SK-N-SH (cell line): ENCODE results near the gene RASGRP2. TPM values are rescaled to one million over a fixed set of nuclear protein-coding genes. Genes with fewer than 3 reads are reported as not detected.

Source experiments
- CTCF ChIA-PET: fragments of 300-600, 350-600 bp; formaldehyde crosslinking; extraction: SDS; loops from one replicate; lab custom pipeline; 2021; lab: Yijun Ruan, JAX
- POLR2A ChIA-PET: fragments of 350-600 bp; sonication (Branson Sonifier 250); formaldehyde crosslinking; extraction: SDS; loops from one replicate; lab custom pipeline; 2020; ENCODE audit warnings: antibody characterized with exemption, inconsistent platforms; lab: Yijun Ruan, JAX
- DNase-seq: peaks from one replicate; pipeline ENCODE4 v3.0.0; 2012
- H2AFZ ChIP-seq: fragments of 200-600 bp; sonication (generic); 2 replicates; pipeline ENCODE4 v1.8.1; 2016; ENCODE audit warnings: antibody characterized with exemption, mild to moderate bottlenecking, low read depth
- H3F3A ChIP-seq: fragments of 200-600 bp; sonication (generic); replicated peaks from 2 replicates; pipeline ENCODE3; 2016; ENCODE audit warnings: antibody characterized with exemption, mild to moderate bottlenecking; ENCODE audit not compliant: insufficient read depth
- H3K27ac ChIP-seq, 2 experiments: fragments of 200-500 bp in 1 of 2; fragments of 200-600 bp in 1 of 2; sonication (Bioruptor generic) in 1 of 2; sonication (generic), shearing (Covaris generic) in 1 of 2; 2 replicates each; pipeline versions ENCODE4 v1.5.1 to v1.6.1; 2014 to 2016; ENCODE audit warnings: low read depth in 2 of 2, inconsistent platforms in 1 of 2, low read length in 1 of 2, mild to moderate bottlenecking in 1 of 2, mixed read lengths in 1 of 2
- H3K27me3 ChIP-seq: fragments of 200-600 bp; sonication (generic), shearing (Covaris generic); 2 replicates; pipeline ENCODE4 v1.6.1; 2016; ENCODE audit warnings: mixed run types; ENCODE audit not compliant: insufficient read depth
- H3K36me3 ChIP-seq, 2 experiments: fragments of 200-500 bp in 1 of 2; fragments of 200-600 bp in 1 of 2; sonication (Bioruptor generic) in 1 of 2; sonication (generic) in 1 of 2; replicated peaks in 1 of 2; 2 replicates each; pipeline versions ENCODE3 to v1.5.1; 2014 to 2016; ENCODE audit warnings: low read length in 1 of 2, mild to moderate bottlenecking in 1 of 2; ENCODE audit not compliant: insufficient read depth in 2 of 2, control insufficient read depth in 1 of 2
- H3K4me1 ChIP-seq, 2 experiments: fragments of 200-500 bp in 1 of 2; fragments of 200-600 bp in 1 of 2; sonication (Bioruptor generic) in 1 of 2; sonication (generic), shearing (Covaris generic) in 1 of 2; 2 replicates each; pipeline versions ENCODE4 v1.5.1 to v1.6.1; 2014 to 2016; ENCODE audit warnings: low read depth in 1 of 2, low read length in 1 of 2, mixed run types in 1 of 2; ENCODE audit not compliant: insufficient read depth in 2 of 2, control insufficient read depth in 1 of 2
- H3K4me2 ChIP-seq: fragments of 200-600 bp; sonication (generic), shearing (Covaris generic); 2 replicates; pipeline ENCODE4 v1.6.1; 2017; ENCODE audit warnings: mixed run types
- H3K4me3 ChIP-seq, 2 experiments: fragments of 200-500 bp in 1 of 2; fragments of 200-600 bp in 1 of 2; sonication (Bioruptor generic) in 1 of 2; sonication (generic), shearing (Covaris generic) in 1 of 2; 2 replicates each; pipeline versions ENCODE4 v1.5.1 to v1.8.1; 2014 to 2016; ENCODE audit warnings: low read depth in 2 of 2, inconsistent platforms in 1 of 2, low read length in 1 of 2, mild to moderate bottlenecking in 1 of 2, mixed read lengths in 1 of 2, moderate library complexity in 1 of 2
- H3K79me2 ChIP-seq: fragments of 200-600 bp; sonication (generic); 2 replicates; pipeline ENCODE4 v1.8.1; 2017; ENCODE audit warnings: mild to moderate bottlenecking; ENCODE audit not compliant: insufficient read depth
- H3K9ac ChIP-seq: fragments of 200-600 bp; sonication (generic); 2 replicates; pipeline ENCODE4 v1.6.1; 2017; ENCODE audit warnings: mixed run types
- H3K9me2 ChIP-seq: fragments of 200-600 bp; sonication (generic); 2 replicates; pipeline ENCODE4 v1.6.1; 2017; ENCODE audit warnings: mixed run types
- H3K9me3 ChIP-seq: fragments of 200-600 bp; sonication (generic); 2 replicates; pipeline ENCODE4 v1.6.1; 2017; ENCODE audit warnings: mixed run types, mild to moderate bottlenecking, moderate library complexity
- H4K20me1 ChIP-seq: fragments of 200-600 bp; sonication (generic); 2 replicates; pipeline ENCODE4 v1.6.1; 2017; ENCODE audit warnings: mild to moderate bottlenecking, mixed run types; ENCODE audit not compliant: insufficient read depth
- FOSL2 ChIP-seq: IDR thresholded peaks from 2 replicates; pipeline ENCODE4 v1.4.0; 2012; ENCODE audit warnings: low read depth, mild to moderate bottlenecking, moderate library complexity, borderline replicate concordance
- FOXM1 ChIP-seq: IDR thresholded peaks from 2 replicates; pipeline ENCODE4 v1.4.0; 2012; ENCODE audit warnings: low read depth, mild to moderate bottlenecking
- JUND ChIP-seq: IDR thresholded peaks from 2 replicates; pipeline ENCODE4 v1.4.0; 2012
- MAX ChIP-seq: IDR thresholded peaks from 2 replicates; pipeline ENCODE4 v1.4.0; 2012; ENCODE audit warnings: low read depth
- PBX3 ChIP-seq: IDR thresholded peaks from 2 replicates; pipeline ENCODE4; 2012
- TAF1 ChIP-seq: IDR thresholded peaks from 2 replicates; pipeline ENCODE4 v1.6.1; 2012; ENCODE audit warnings: low read depth, mild to moderate bottlenecking, low read length, moderate library complexity, borderline replicate concordance
- ZBTB33 ChIP-seq: IDR thresholded peaks from 2 replicates; pipeline ENCODE4 v1.4.0; 2012; ENCODE audit warnings: low read depth, borderline replicate concordance
- WGBS: methylation state at CpG from one replicate; pipeline ENCODE4 v1.1.6; 2017; ENCODE audit warnings: low lambda C conversion rate; 5-methylcytosine and 5-hydroxymethylcytosine counted together
- polyA plus RNA-seq, 3 experiments: library from polyadenylated mRNA; depleted of rRNA; stranded (reverse); fragments of >200 nt; gene quantifications; 2 replicates each; pipeline ENCODE4 v1.2.3, GENCODE V29; 2012

RASGRP2 gene
- polyA plus RNA-seq, 1 of the 3 experiments (the other 2 are of a cell fraction), result 1.6 TPM

GRCh38 chr11:64742889-64743590, 902 bp downstream of the RASGRP2 start (continued):
- TF ChIP-seq ZBTB33, result no peak
- TF ChIP-seq MAX, result no peak
- no peak for TF ChIP-seq TAF1
- no peak for TF ChIP-seq JUND
- no peak for TF ChIP-seq PBX3

GRCh38 chr11:64742087-64742888, 1.7 kb downstream of the RASGRP2 start:
- Histone ChIP-seq H3K36me3 (no peaks in the 10 kb centered on the region), H3K9me2 (no peaks in the 10 kb centered on the region), H3K27ac (no peak overlapping the region), H3K9me3 (no peaks in the 10 kb centered on the region), H3K4me3 (peak overlapping the region in 1 of 2 experiments; percentile 49; a peak in 1 of 4 replicates), H3K79me2 (no peaks in the 10 kb centered on the region), H3F3A (peaks cover 3% of the 10 kb centered on the region), H3K27me3 (peaks cover 8% of the 10 kb centered on the region; the same call in 1 of the 2 replicates), H3K4me2 (peak overlapping the region; percentile 79), H2AFZ (no peak overlapping the region), H4K20me1 (no peaks in the 10 kb centered on the region), H3K9ac (no peak overlapping the region), H3K4me1 (peaks cover 16 to 17% of the 10 kb centered on the region in 2 experiments; a peak in 2 of 4 replicates)
- ChIA-PET CTCF (interaction anchor here (0.5 to 4.2 kb wide), 30 partner anchors 8 to 1326 kb away, joined by 3 to 48 read pairs (median 5); partner anchors contain the start of gene NRXN2), POLR2A (interaction anchor here (0.6 kb wide), 1 partner anchor 20 kb away, joined by 3 read pairs; no protein-coding TSS in a partner anchor)
- WGBS, result 81% methylated on average over 22 of the region's 54 CpGs
- no peak for DNase-seq
- no peak for TF ChIP-seq FOSL2
- no peak for TF ChIP-seq FOXM1
